ENCODE measurements around the gene VAMP2. TPM values are rescaled to one million over a fixed set of nuclear protein-coding genes. Genes with fewer than 3 reads are reported as not detected.

Gene VAMP2
- total RNA-seq, 1 experiment from 2014 or later = 3.2 TPM

GRCh38 chr17:8159459-8160223 is 3.1 kb downstream of the VAMP2 start:
- DNase-seq (ENCODE audit: low read depth, low spot score) = no peak
- in situ Hi-C loops (cut with HindIII; ENCODE audit: low pct_unique_long_range_greater_than_20kb, low sequenced_read_pairs) = no loop called here

DNA sequence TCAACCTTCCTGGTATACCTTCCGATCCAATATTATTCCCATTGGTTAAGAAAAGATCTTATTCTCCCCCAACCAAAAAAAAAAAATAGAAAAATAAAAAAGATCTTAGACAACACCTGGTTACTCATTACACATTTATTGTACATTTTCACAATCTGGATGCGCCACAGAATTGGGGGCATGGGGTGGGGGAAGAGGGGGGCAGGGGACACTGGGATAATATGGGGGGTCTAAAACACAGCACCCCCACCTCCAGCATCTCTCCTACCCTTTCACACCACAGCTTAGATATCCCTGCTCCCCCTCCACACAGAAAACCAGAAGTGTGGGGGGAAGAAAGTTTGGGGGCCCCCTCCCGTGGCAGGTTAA is 3.7 kb downstream of the VAMP2 start:
- no peak for DNase-seq (ENCODE audit: low read depth, low spot score)
- in situ Hi-C loops (cut with HindIII; ENCODE audit: low pct_unique_long_range_greater_than_20kb, low sequenced_read_pairs) = no loop called here

GRCh38 chr17:8158267-8159031 is 4.3 kb downstream of the VAMP2 start:
- DNase-seq (ENCODE audit: low read depth, low spot score) = peak; percentile 94
- in situ Hi-C loops (cut with HindIII; ENCODE audit: low pct_unique_long_range_greater_than_20kb, low sequenced_read_pairs) = no loop called here

- in situ Hi-C loops (cut with HindIII; ENCODE audit: low pct_unique_long_range_greater_than_20kb, low sequenced_read_pairs) = no loop called here
- DNase-seq (ENCODE audit: low read depth, low spot score) = peak; percentile 100
Observed at GRCh38 chr17:8156246-8156992, 6.3 kb downstream of the VAMP2 start.

GRCh38 chr17:8155996-8156245 is 6.8 kb downstream of the VAMP2 start:
- DNase-seq (ENCODE audit: low read depth, low spot score) = no peak
- in situ Hi-C loops (cut with HindIII; ENCODE audit: low pct_unique_long_range_greater_than_20kb, low sequenced_read_pairs) = no loop called here

DNA sequence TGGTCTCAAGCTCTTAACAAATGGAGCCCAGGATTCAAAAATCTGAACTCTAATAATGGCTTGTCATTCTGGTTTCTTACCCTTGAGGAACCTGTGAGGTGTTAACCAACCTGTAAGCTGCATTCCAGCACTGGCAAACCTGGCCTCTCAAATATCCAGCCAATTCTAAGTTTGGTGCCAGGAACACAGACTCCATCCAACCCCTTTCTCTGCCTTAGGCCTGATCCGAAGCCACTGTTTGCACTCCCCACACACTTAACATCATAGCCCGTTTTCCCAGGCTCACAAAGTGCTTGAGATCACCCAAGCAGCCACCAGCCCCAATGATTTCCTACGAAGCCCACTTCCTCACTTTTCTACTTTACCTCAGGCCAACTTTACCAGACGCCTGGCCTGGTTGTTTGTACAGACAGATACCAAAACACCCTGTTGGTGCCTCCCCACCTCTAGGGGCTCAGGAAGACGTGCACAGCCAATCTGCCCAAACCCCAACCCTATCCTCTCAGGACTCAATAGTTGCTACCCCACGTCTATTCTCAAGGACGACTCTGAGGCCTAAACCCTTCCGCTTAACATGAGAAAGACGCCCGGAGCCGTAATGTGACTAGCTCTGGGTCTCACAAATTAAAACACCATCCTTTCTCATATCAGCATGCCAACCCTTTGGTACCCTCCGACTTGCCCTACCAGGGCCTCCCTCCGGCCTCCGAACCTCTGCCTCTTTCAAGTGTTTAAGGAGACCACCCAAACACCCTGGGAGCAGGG is 7.3 kb downstream of the VAMP2 start:
- in situ Hi-C loops (cut with HindIII; ENCODE audit: low pct_unique_long_range_greater_than_20kb, low sequenced_read_pairs) = no loop called here
- DNase-seq (ENCODE audit: low read depth, low spot score) = no peak

- no peak for DNase-seq (ENCODE audit: low read depth, low spot score)
- in situ Hi-C loops (cut with HindIII; ENCODE audit: low pct_unique_long_range_greater_than_20kb, low sequenced_read_pairs) = no loop called here
Observed at GRCh38 chr17:8154608-8155155, 8.1 kb downstream of the VAMP2 start.

DNA sequence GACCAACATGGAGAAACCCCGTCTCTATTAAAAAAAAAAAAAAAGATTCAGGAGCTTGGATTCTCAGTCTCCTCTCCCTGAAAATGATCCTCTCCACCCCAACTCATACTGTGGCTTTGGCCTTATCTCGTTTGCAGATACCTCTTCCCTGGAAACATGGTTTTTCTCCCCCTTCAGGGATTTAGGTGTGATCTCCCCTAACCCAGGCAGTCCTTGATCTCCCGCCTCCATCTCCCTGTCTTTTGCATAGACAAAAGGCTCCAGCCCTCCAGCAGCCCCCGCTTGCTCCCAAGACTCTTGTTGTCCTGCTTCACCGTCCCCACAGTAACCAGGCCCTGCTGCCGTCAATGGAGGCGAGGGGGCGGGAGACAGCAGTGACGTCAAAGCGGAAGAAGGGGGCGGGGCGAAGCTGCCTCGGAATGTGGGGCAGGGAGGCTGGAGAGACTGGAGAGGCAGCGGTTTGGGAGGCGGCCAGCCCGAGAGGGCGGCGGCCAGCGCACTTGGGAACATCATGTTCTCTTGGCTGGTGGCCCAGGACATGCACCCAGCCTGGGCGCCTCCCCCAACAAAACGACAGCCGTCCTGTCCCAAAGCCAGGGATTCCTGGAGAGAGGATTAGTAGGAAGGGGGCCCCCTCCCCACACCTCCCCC is 8.7 kb downstream of the VAMP2 start:
- in situ Hi-C loops (cut with HindIII; ENCODE audit: low pct_unique_long_range_greater_than_20kb, low sequenced_read_pairs) = no loop called here

DNA sequence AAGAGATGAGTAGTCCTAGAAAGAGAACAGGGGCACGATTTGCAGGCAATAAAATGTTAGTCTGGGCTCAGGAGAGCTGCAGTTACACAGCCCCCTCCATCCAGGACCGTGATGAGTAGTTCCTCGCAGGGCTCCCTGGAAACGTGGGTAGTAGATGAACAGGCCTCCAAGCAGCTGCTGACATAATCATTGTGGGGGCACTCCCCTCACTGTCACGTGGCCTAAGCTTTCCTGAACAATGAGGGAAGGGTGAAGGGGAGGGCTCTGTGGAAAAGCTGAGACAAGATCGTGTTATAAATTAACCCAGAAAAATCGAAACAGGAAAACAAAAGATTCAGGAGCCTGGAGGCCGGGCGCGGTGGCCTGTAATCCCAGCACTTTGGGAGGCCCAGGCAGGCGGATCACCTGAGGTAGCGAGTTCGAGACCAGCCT is 9.2 kb downstream of the VAMP2 start:
- no peak for DNase-seq (ENCODE audit: low read depth, low spot score)
- in situ Hi-C loops (cut with HindIII; ENCODE audit: low pct_unique_long_range_greater_than_20kb, low sequenced_read_pairs) = no loop called here

More for the DNA sequence above, 8.7 kb downstream of the VAMP2 start:
- peak; percentile 95 for DNase-seq (ENCODE audit: low read depth, low spot score)

DNA sequence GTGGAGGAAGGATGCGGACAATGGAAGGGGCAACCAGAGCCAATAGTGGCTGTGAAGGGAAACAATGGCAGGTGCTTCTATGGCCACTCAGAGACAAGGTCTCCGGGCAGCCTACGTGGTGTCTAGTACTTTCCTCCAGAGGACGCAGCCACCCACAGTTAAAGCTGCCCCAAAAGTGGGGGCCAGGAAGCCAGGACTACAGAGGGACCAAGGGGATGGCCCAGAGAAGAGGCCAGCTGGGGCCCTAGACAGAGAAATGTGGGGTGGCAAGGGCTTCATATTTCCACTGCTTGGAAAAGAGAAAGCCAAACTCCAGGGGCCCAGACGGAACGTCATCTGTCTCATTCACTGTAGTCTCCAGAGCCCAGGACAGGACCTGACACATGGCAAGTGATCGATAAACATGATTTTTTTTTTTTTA is 9.7 kb downstream of the VAMP2 start:
- in situ Hi-C loops (cut with HindIII; ENCODE audit: low pct_unique_long_range_greater_than_20kb, low sequenced_read_pairs) = no loop called here
- no peak for DNase-seq (ENCODE audit: low read depth, low spot score)

- in situ Hi-C loops (cut with HindIII; ENCODE audit: low pct_unique_long_range_greater_than_20kb, low sequenced_read_pairs) = no loop called here
- peak; percentile 98 for DNase-seq (ENCODE audit: low read depth, low spot score)
Observed at GRCh38 chr17:8152112-8152775, 10.5 kb downstream of the VAMP2 start, which contains the start of gene PER1. Gene PER1, minus strand, starts transcription at chr17:8152404. Its CDS starts 1,698 bp downstream, at chr17:8150706.

DNA sequence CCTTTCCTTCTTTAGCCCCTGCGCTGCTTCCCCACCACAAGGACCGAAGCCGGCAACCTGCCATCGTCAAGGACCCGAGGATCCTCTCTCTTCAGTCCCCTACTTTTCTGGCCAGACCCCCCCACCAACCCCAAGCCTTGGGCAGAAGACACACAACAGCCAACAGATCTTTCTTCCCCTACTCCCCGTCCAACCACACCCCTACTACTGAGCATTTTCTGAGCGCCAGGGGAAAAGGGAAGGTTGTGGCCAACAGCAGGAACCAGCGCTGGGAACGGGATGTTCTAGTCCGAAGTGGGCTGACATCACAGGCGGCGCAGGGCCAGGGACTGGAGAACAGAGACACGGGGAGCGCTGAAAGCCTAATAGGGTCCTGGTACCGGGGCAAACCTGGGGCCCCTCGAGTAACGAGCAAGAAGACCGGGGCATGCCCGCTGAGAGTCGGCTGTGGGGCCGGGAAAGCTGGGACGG is 11.1 kb downstream of the VAMP2 start:
- DNase-seq (ENCODE audit: low read depth, low spot score) = no peak
- in situ Hi-C loops (cut with HindIII; ENCODE audit: low pct_unique_long_range_greater_than_20kb, low sequenced_read_pairs) = no loop called here

DNA sequence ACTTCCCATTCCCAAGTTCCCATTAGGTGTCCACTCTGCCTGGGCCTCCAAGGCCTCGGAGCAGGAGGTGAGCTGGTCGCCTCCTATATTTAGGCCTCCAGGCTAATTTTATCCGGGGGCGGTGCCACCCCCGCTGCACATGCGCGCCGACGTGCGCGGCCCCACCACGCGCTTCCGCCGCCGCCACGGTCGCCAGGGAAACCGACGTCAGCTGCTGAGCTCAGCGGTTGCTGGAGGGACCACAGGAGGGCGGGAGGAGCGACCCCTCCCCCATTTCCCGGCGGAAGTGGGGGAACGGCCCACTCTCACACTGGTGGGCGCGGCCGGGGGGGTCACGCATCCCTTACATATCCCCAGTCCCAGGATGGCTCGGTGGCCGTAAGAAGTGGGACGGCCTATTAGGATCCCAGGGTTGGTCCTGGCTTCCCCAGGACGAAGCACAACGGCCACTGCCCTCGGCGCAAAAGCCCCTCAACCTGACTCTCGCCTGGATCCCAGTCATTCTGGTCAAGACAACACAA is 11.6 kb downstream of the VAMP2 start:
- in situ Hi-C loops (cut with HindIII; ENCODE audit: low pct_unique_long_range_greater_than_20kb, low sequenced_read_pairs) = no loop called here
- peak; percentile 82 for DNase-seq (ENCODE audit: low read depth, low spot score)

- no peak for DNase-seq (ENCODE audit: low read depth, low spot score)
- in situ Hi-C loops (cut with HindIII; ENCODE audit: low pct_unique_long_range_greater_than_20kb, low sequenced_read_pairs) = no loop called here
Observed at GRCh38 chr17:8150194-8151119, 12.3 kb downstream of the VAMP2 start.

- in situ Hi-C loops (cut with HindIII; ENCODE audit: low pct_unique_long_range_greater_than_20kb, low sequenced_read_pairs) = no loop called here
- DNase-seq (ENCODE audit: low read depth, low spot score) = no peak
Observed at GRCh38 chr17:8149419-8150193, 13.1 kb downstream of the VAMP2 start.
